GM21825 (cell line): ENCODE results near the gene CCDC7.
"Not testable (repeated sequence)": the region's sequence is repeated elsewhere in the genome, so short reads cannot be mapped to it uniquely, and the experiment has no call there.

Experiments
- ATAC-seq: cut with Tn5 transposase; IDR thresholded peaks from one replicate; pipeline ENCODE4 v1.9.1; 2021; ENCODE audit warnings: mild to moderate bottlenecking, moderate library complexity; ENCODE audit not compliant: unreplicated experiment

The CCDC7 gene

GRCh38 chr10:32445740-32446535 is at the start of gene CCDC7:
TSS of gene CCDC7 (plus strand) at chr10:32446140. CDS start at chr10:32451643, 5,503 bp downstream.
- ATAC-seq, result peak; percentile 98

GRCh38 chr10:32397163-32397562 is 48.8 kb upstream of the CCDC7 start:
- ATAC-seq, result not testable (repeated sequence)

GRCh38 chr10:32399720-32400119 is 46.2 kb upstream of the CCDC7 start:
- ATAC-seq, result not testable (repeated sequence)

DNA sequence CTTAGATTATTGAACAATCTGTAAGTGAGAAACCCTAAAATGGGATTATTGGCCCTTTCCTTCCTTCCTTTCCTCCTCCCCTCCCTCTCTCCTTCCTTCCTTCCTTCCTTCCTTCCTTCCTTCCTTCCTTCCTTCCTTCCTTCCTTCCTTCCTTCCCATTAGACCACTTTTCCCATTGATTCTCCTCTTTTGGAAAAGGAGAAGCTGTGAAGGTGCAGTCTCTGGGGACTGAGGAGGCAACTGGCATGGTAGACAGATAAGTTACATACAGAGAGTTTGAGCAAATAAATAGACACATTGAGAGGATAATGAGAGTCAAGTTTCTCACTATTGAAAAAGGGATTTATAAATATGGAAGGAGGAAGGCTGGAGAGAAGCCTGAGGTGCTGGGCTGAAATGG is 45.0 kb upstream of the CCDC7 start:
- no peak for ATAC-seq

- no peak for ATAC-seq
Observed at GRCh38 chr10:32402499-32402898, 43.4 kb upstream of the CCDC7 start.

DNA sequence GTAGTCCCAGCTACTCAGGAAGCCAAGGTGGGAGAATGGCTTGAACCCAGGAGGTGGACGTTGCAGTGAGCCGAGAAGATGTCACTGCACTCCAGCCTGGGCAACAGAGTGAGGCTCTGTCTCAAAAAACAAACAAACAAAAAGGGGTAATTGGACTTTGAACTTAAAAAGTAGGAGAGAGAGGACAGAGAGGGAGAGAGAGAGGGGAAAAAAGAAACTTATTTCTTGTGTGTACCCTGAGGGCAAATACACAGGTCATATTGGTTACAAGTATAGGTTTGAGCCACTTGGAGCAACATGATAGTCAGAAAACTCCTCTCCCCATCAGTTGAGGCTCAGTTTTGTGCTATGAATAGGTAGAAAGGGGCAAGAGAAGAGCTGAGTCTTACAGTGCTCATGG is 42.8 kb upstream of the CCDC7 start:
- ATAC-seq, result no peak

DNA sequence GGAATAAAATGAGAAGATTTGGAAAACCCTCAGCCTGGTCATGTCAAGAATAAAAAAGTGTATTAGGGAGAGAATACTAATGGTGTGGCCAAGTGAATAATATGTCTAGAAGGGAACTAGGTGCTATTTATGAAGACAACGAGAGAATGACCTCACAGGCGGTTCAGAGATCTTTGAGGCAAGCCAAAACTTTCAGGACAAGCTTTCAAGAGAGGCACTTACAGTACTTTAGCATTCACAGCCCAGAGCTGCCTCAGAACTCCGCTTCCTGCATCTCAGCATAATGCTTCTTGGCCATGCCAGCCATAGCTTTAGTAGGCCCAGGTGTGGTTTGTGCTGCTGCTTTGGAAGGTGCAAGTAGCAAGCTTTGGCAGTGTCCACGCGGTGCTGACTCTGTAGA is 37.2 kb upstream of the CCDC7 start:
- ATAC-seq, result no peak

DNA sequence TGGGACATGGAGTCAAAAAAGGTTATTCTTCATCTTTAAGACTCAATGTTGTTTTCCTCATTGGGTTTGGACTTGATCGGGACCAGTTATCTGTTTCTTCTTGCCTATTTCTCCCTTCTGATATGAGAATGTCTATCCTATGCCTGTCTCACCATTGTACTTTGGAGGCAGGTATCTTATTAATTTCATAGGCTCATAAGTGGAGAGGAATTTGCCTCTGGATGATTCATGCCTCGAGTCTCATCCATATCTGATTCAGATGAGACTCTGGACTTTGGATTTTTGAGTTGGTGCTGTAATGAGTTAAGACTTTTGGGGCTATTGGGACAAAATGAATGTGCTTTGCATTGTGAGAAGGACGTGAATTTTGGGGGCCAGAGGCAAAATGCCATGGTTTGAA is 36.2 kb upstream of the CCDC7 start:
- ATAC-seq, result no peak

- ATAC-seq, result no peak
Observed at GRCh38 chr10:32410569-32410968, 35.4 kb upstream of the CCDC7 start.

- ATAC-seq, result no peak
Observed at GRCh38 chr10:32411797-32412498, 34.0 kb upstream of the CCDC7 start.

- ATAC-seq, result no peak
Observed at GRCh38 chr10:32412499-32412853, 33.5 kb upstream of the CCDC7 start.

DNA sequence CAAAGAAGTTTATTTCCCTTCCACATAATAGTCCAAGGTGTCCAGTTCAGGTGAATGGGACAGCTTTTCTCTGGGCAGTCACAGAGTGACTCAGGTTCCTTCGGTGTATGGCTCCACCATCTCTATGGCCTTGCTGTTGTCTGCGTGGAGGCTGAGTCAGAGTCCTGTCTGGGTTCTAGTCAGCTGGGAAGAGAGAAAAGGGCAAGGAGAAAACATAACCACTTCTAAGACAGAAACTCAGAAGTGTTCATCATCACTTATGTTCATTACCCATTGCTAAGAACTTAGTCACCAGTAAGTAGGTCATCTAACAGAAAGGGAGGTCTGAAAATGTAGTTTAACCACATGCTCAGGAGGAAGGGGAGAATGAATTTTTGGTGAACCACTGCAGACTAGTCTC is 32.4 kb upstream of the CCDC7 start:
- ATAC-seq, result no peak

DNA sequence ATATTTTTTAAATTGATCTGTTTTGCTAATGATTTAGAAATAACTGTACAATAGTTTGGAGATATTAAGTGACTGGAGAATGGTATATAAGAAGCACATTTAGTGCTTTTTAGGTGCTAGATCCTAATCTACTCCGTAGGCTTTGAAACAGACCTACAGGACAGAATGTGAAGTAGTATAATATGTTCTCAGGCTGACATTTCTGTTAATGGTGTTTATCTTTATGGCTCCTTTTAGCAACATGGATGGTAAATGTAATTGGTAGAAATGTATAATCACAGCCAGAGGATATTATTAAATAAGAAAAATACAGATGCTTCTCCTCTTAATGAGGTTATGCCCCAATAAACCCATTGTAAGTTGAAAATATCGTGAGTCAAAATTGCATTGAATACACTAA is 30.6 kb upstream of the CCDC7 start:
- ATAC-seq, result no peak

DNA sequence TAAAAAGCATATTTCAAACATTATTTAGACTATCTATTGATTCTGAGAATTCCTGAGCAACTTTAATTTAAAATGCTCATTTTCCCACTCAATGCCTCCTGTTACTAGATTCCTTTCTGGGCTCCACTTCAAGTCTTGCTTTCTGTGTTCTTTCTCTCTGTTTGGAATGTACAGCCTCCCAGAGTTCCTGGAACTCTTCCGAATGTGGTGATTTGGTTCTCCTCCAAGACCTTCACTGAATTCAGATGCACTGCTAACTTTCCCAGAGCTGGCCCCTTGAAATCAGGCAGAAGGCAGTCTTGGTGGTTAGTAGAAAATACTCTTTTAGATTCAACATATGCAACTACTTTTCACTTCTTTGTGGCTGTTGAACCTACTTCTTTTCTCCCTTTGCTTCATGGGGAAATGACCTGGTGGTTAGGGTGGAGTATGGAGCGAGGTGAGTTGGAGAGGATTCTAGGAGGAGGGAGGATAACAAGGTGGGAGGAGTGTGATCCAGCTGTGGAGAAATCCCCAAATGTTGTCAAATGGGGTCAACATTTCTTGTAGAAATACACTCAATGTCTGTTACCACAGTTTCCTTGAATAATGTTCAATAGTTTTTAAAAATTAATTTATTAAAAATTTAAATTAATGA is 27.9 kb upstream of the CCDC7 start:
- no peak for ATAC-seq

GRCh38 chr10:32418572-32418971 is 27.4 kb upstream of the CCDC7 start:
- no peak for ATAC-seq

GRCh38 chr10:32419615-32420014 is 26.3 kb upstream of the CCDC7 start:
- no peak for ATAC-seq

- no peak for ATAC-seq
Observed at GRCh38 chr10:32426186-32426585, 19.8 kb upstream of the CCDC7 start.

GRCh38 chr10:32433542-32433941 is 12.4 kb upstream of the CCDC7 start:
- ATAC-seq, result no peak

GRCh38 chr10:32436215-32436614 is 9.7 kb upstream of the CCDC7 start:
- ATAC-seq, result no peak

DNA sequence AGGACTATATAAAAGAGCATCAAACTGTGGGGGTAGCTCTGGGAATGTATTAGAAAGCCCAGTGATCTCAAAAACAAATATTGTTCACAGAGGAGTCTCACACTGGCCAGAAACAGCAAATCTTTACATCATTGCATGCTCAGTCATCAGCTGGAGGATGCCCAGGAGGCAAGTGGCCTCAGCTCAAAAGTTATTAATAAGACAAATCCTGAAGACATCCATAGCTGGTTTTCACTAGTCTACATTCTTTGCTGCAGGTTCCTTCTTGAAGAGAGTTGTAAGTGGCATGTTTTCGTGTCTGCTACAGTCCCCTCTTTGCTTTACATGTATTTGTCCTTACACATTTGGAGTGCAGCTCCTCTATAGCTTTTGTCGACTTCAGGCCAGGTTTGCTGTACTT is 8.6 kb upstream of the CCDC7 start:
- no peak for ATAC-seq

- ATAC-seq, result no peak
Observed at GRCh38 chr10:32445036-32445435, 904 bp upstream of the CCDC7 start.
